ENCODE data around the gene COL27A1. TPM values are rescaled to one million over a fixed set of nuclear protein-coding genes. Genes with fewer than 3 reads are reported as not detected.

COL27A1 gene
- total and polyA plus RNA-seq, 2 donors = 12.6 to 24.0 TPM

GRCh38 chr9:114263853-114264510, 108.6 kb downstream of the COL27A1 start:
- Histone ChIP-seq H3K27me3 (ENCODE audit: control insufficient read depth in 2 of 2, insufficient read depth in 1 of 2, low read length in 1 of 2) (no peaks in the 10 kb centered on the region), H3K4me3 (ENCODE audit: low read length in 2 of 2) (no peak overlapping the region), H3K4me1 (ENCODE audit: control insufficient read depth in 2 of 2, insufficient read depth in 2 of 2, low read length in 2 of 2) (no peaks in the 10 kb centered on the region), H3K9me3 (ENCODE audit: control insufficient read depth in 2 of 2, insufficient read depth in 1 of 2, low read length in 1 of 2) (no peaks in the 10 kb centered on the region), H3K27ac (ENCODE audit: low read depth in 1 of 2, low read length in 1 of 2) (no peak overlapping the region), H3K36me3 (ENCODE audit: control insufficient read depth in 2 of 2, insufficient read depth in 2 of 2, low read length in 1 of 2) (no peaks in the 10 kb centered on the region)
- 59% methylated on average over 21 of the region's 21 CpGs for WGBS
- DNase-seq (ENCODE audit: low read depth in 6 of 9, low spot score in 9 of 9) = no peak

DNA sequence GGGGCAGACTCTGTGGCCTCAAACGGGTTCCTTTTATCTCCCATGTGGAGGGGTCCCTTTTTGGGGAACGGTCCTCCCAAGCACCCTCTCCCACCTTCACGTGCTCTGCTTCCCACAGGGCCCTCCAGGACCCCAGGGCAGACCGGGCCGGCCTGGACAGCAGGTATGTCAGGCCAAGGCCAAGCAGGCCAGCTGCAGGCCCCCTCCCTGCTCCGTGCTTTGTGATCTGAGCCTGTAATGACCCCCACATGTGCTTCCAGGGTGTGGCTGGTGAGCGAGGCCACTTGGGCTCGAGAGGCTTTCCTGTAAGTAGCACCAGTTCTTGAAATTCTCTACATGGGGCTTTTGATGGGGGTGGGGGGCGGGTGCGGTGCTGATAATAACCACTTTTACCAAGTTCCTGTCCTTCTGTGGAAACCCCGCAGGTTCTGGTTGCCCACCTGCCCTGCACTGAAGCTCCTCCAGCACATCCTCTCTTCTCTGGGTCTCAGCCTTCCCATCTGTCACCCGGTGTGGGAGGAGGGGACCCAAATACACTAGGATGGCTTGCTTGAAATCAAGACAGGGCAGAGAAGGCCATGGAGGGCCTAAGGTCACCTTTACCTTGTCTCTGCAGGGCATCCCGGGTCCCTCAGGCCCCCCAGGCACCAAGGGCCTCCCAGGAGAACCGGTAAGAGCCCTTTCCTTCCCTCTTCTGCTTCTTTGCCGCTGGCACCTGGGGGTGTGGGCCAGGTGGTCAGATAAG, 109.6 kb downstream of the COL27A1 start:
- no peaks in the 10 kb centered on the region for H3K9me3 ChIP-seq (ENCODE audit: control insufficient read depth in 2 of 2, insufficient read depth in 1 of 2, low read length in 1 of 2)
- H3K27me3 ChIP-seq (ENCODE audit: control insufficient read depth in 2 of 2, insufficient read depth in 1 of 2, low read length in 1 of 2) = no peaks in the 10 kb centered on the region
- 91% methylated on average over 15 of the region's 15 CpGs for WGBS
- H3K4me1 ChIP-seq (ENCODE audit: control insufficient read depth in 2 of 2, insufficient read depth in 2 of 2, low read length in 2 of 2) = no peaks in the 10 kb centered on the region
- no peaks in the 10 kb centered on the region for H3K36me3 ChIP-seq (ENCODE audit: control insufficient read depth in 2 of 2, insufficient read depth in 2 of 2, low read length in 1 of 2)
- H3K27ac ChIP-seq (ENCODE audit: low read depth in 1 of 2, low read length in 1 of 2) = no peak overlapping the region
- DNase-seq (ENCODE audit: low read depth in 6 of 9, low spot score in 9 of 9) = no peak
- no peak overlapping the region for H3K4me3 ChIP-seq (ENCODE audit: low read length in 2 of 2)

- Histone ChIP-seq H3K36me3 (ENCODE audit: control insufficient read depth in 2 of 2, insufficient read depth in 2 of 2, low read length in 1 of 2) (no peaks in the 10 kb centered on the region), H3K4me1 (ENCODE audit: control insufficient read depth in 2 of 2, insufficient read depth in 2 of 2, low read length in 2 of 2) (no peaks in the 10 kb centered on the region), H3K27me3 (ENCODE audit: control insufficient read depth in 2 of 2, insufficient read depth in 1 of 2, low read length in 1 of 2) (no peaks in the 10 kb centered on the region), H3K4me3 (ENCODE audit: low read length in 2 of 2) (no peak overlapping the region), H3K9me3 (ENCODE audit: control insufficient read depth in 2 of 2, insufficient read depth in 1 of 2, low read length in 1 of 2) (no peaks in the 10 kb centered on the region), H3K27ac (ENCODE audit: low read depth in 1 of 2, low read length in 1 of 2) (no peak overlapping the region)
- no peak for DNase-seq (ENCODE audit: low read depth in 6 of 9, low spot score in 9 of 9)
- 88% methylated on average over 6 of the region's 6 CpGs for WGBS
These were observed 111.6 kb downstream of the COL27A1 start for GRCh38 chr9:114266969-114267368.

DNA sequence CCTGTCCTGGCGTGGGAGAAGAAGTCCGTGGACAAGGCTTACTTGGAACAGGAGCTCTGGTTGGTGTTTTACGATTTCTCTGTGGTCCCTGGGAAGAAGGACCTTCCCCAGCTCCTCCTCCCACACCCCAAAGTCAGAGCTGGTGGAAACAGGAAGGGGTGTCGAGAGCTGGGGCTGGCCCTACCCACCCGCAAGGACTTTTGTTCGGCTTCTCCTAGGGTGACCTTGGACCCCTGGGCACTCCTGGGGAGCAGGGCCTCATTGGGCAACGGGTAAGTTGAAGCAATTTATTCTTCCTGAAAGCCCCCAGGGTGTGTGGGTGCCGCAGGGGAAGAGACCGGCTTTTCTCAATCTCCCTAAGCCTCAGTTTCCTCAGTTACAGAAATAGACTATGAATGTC, 113.7 kb downstream of the COL27A1 start:
- Histone ChIP-seq H3K36me3 (ENCODE audit: control insufficient read depth in 2 of 2, insufficient read depth in 2 of 2, low read length in 1 of 2) (no peaks in the 10 kb centered on the region), H3K27me3 (ENCODE audit: control insufficient read depth in 2 of 2, insufficient read depth in 1 of 2, low read length in 1 of 2) (no peaks in the 10 kb centered on the region), H3K9me3 (ENCODE audit: control insufficient read depth in 2 of 2, insufficient read depth in 1 of 2, low read length in 1 of 2) (no peaks in the 10 kb centered on the region), H3K4me1 (ENCODE audit: control insufficient read depth in 2 of 2, insufficient read depth in 2 of 2, low read length in 2 of 2) (no peaks in the 10 kb centered on the region), H3K4me3 (ENCODE audit: low read length in 2 of 2) (no peak overlapping the region), H3K27ac (ENCODE audit: low read depth in 1 of 2, low read length in 1 of 2) (no peak overlapping the region)
- no peak for DNase-seq (ENCODE audit: low read depth in 6 of 9, low spot score in 9 of 9)
- WGBS = 93% methylated on average over 9 of the region's 9 CpGs

GRCh38 chr9:114270120-114270975, 115.0 kb downstream of the COL27A1 start:
- Histone ChIP-seq H3K27me3 (ENCODE audit: control insufficient read depth in 2 of 2, insufficient read depth in 1 of 2, low read length in 1 of 2) (no peaks in the 10 kb centered on the region), H3K4me1 (ENCODE audit: control insufficient read depth in 2 of 2, insufficient read depth in 2 of 2, low read length in 2 of 2) (no peaks in the 10 kb centered on the region), H3K4me3 (ENCODE audit: low read length in 2 of 2) (no peak overlapping the region), H3K36me3 (ENCODE audit: control insufficient read depth in 2 of 2, insufficient read depth in 2 of 2, low read length in 1 of 2) (no peaks in the 10 kb centered on the region), H3K9me3 (ENCODE audit: control insufficient read depth in 2 of 2, insufficient read depth in 1 of 2, low read length in 1 of 2) (no peaks in the 10 kb centered on the region), H3K27ac (ENCODE audit: low read depth in 1 of 2, low read length in 1 of 2) (no peak overlapping the region)
- 82% methylated on average over 8 of the region's 8 CpGs for WGBS
- no peak for DNase-seq (ENCODE audit: low read depth in 6 of 9, low spot score in 9 of 9)

- Histone ChIP-seq H3K27ac (ENCODE audit: low read depth in 1 of 2, low read length in 1 of 2) (no peak overlapping the region), H3K9me3 (ENCODE audit: control insufficient read depth in 2 of 2, insufficient read depth in 1 of 2, low read length in 1 of 2) (no peaks in the 10 kb centered on the region), H3K27me3 (ENCODE audit: control insufficient read depth in 2 of 2, insufficient read depth in 1 of 2, low read length in 1 of 2) (no peaks in the 10 kb centered on the region), H3K36me3 (ENCODE audit: control insufficient read depth in 2 of 2, insufficient read depth in 2 of 2, low read length in 1 of 2) (no peaks in the 10 kb centered on the region), H3K4me3 (ENCODE audit: low read length in 2 of 2) (no peak overlapping the region), H3K4me1 (ENCODE audit: control insufficient read depth in 2 of 2, insufficient read depth in 2 of 2, low read length in 2 of 2) (no peaks in the 10 kb centered on the region)
- peak in 1 of 9 donors; percentile 17 for DNase-seq (ENCODE audit: low read depth in 6 of 9, low spot score in 9 of 9)
- 81% methylated on average over 18 of the region's 18 CpGs for WGBS
These were observed 116.5 kb downstream of the COL27A1 start for GRCh38 chr9:114271556-114272510.

GRCh38 chr9:114272739-114273431, 117.5 kb downstream of the COL27A1 start:
- H3K27ac ChIP-seq (ENCODE audit: low read depth in 1 of 2, low read length in 1 of 2) = no peak overlapping the region
- H3K27me3 ChIP-seq (ENCODE audit: control insufficient read depth in 2 of 2, insufficient read depth in 1 of 2, low read length in 1 of 2) = no peaks in the 10 kb centered on the region
- no peak overlapping the region for H3K4me3 ChIP-seq (ENCODE audit: low read length in 2 of 2)
- DNase-seq (ENCODE audit: low read depth in 6 of 9, low spot score in 9 of 9) = no peak
- 91% methylated on average over 12 of the region's 12 CpGs for WGBS
- no peaks in the 10 kb centered on the region for H3K9me3 ChIP-seq (ENCODE audit: control insufficient read depth in 2 of 2, insufficient read depth in 1 of 2, low read length in 1 of 2)
- no peaks in the 10 kb centered on the region for H3K36me3 ChIP-seq (ENCODE audit: control insufficient read depth in 2 of 2, insufficient read depth in 2 of 2, low read length in 1 of 2)
- H3K4me1 ChIP-seq (ENCODE audit: control insufficient read depth in 2 of 2, insufficient read depth in 2 of 2, low read length in 2 of 2) = no peaks in the 10 kb centered on the region

GRCh38 chr9:114273461-114273881, 118.1 kb downstream of the COL27A1 start:
- no peak overlapping the region for H3K4me3 ChIP-seq (ENCODE audit: low read length in 2 of 2)
- H3K4me1 ChIP-seq (ENCODE audit: control insufficient read depth in 2 of 2, insufficient read depth in 2 of 2, low read length in 2 of 2) = no peaks in the 10 kb centered on the region
- no peaks in the 10 kb centered on the region for H3K36me3 ChIP-seq (ENCODE audit: control insufficient read depth in 2 of 2, insufficient read depth in 2 of 2, low read length in 1 of 2)
- H3K27me3 ChIP-seq (ENCODE audit: control insufficient read depth in 2 of 2, insufficient read depth in 1 of 2, low read length in 1 of 2) = no peaks in the 10 kb centered on the region
- no peaks in the 10 kb centered on the region for H3K9me3 ChIP-seq (ENCODE audit: control insufficient read depth in 2 of 2, insufficient read depth in 1 of 2, low read length in 1 of 2)
- 88% methylated on average over 7 of the region's 7 CpGs for WGBS
- H3K27ac ChIP-seq (ENCODE audit: low read depth in 1 of 2, low read length in 1 of 2) = no peak overlapping the region
- DNase-seq (ENCODE audit: low read depth in 6 of 9, low spot score in 9 of 9) = no peak
